Neural cell (in vitro differentiated cells): Measurements from ENCODE around the gene TNFAIP8. TPM values are rescaled to one million over a fixed set of nuclear protein-coding genes. Genes with fewer than 3 reads are reported as not detected.

Experiments used
- H2AFZ ChIP-seq: fragments of 200-600, 300-800 bp; sonication (generic), shearing (Covaris generic); 2 replicates; pipeline ENCODE4 v1.6.0; 2014; ENCODE audit warnings: low read depth, mild to moderate bottlenecking, antibody characterized with exemption, low read length, moderate library complexity
- H3F3A ChIP-seq: fragments of 200-600 bp; shearing (Covaris generic); 2 replicates; pipeline ENCODE4 v1.6.1; 2016; ENCODE audit warnings: mild to moderate bottlenecking, moderate library complexity, mixed read lengths, antibody characterized with exemption, low read length; ENCODE audit not compliant: insufficient read depth, poor library complexity, severe bottlenecking
- H3K27ac ChIP-seq: fragments of 200-600, 300-800 bp; sonication (generic), shearing (Covaris generic); 2 replicates; pipeline ENCODE4 v1.5.1; 2014; ENCODE audit warnings: mild to moderate bottlenecking, low read length, moderate library complexity
- H3K27me3 ChIP-seq: fragments of 300-800, 200-600 bp; sonication (generic), shearing (Covaris generic); 2 replicates; pipeline ENCODE4 v1.6.0; 2014; ENCODE audit warnings: mild to moderate bottlenecking, low read depth, low read length, moderate library complexity; ENCODE audit not compliant: insufficient read depth
- H3K36me3 ChIP-seq: fragments of 300-800, 200-600 bp; sonication (generic), shearing (Covaris generic); 2 replicates; pipeline ENCODE4 v1.5.1; 2014; ENCODE audit warnings: mild to moderate bottlenecking, antibody characterized with exemption, low read length, moderate library complexity; ENCODE audit not compliant: insufficient read depth
- H3K4me2 ChIP-seq: fragments of 300-800, 200-600 bp; sonication (generic), shearing (Covaris generic); 2 replicates; pipeline ENCODE4 v1.6.0; 2014; ENCODE audit warnings: mild to moderate bottlenecking, low read length
- H3K4me3 ChIP-seq: fragments of 300-800, 200-600 bp; sonication (generic), shearing (Covaris generic); 2 replicates; pipeline ENCODE4 v1.5.1; 2014; ENCODE audit warnings: mild to moderate bottlenecking, low read length, moderate library complexity
- H3K79me2 ChIP-seq: fragments of 200-600 bp; shearing (Covaris generic); replicated peaks from 2 replicates; pipeline ENCODE4 v1.6.0; 2014; ENCODE audit warnings: mild to moderate bottlenecking, low read length, moderate library complexity; ENCODE audit not compliant: insufficient read depth
- H3K9ac ChIP-seq: fragments of 300-800, 200-600 bp; sonication (generic), shearing (Covaris generic); 2 replicates; pipeline ENCODE4 v1.6.1; 2016; ENCODE audit warnings: mild to moderate bottlenecking, low read length, mixed read lengths
- H3K9me2 ChIP-seq: fragments of 200-600 bp; shearing (Covaris generic); 2 replicates; pipeline ENCODE4 v1.6.1; 2016; ENCODE audit warnings: mild to moderate bottlenecking, low read length, mixed read lengths; ENCODE audit not compliant: insufficient read depth
- H3K9me3 ChIP-seq: fragments of 200-600, 300-800 bp; sonication (generic), shearing (Covaris generic); 2 replicates; pipeline ENCODE4 v1.6.1; 2016; ENCODE audit warnings: mild to moderate bottlenecking, mixed run types, low read length, moderate library complexity, mixed read lengths
- H4K20me1 ChIP-seq: fragments of 200-600 bp; shearing (Covaris generic); 2 replicates; pipeline ENCODE4 v1.6.1; 2016; ENCODE audit warnings: mild to moderate bottlenecking, mixed run types; ENCODE audit not compliant: insufficient read depth
- CTCF ChIP-seq: fragments of 450-650 bp; IDR thresholded peaks from 2 replicates; pipeline ENCODE4 v1.5.1; 2014; ENCODE audit warnings: antibody characterized with exemption, mild to moderate bottlenecking, moderate library complexity; ENCODE audit not compliant: poor library complexity, severe bottlenecking
- EP300 ChIP-seq: fragments of 450-650 bp; conservative IDR thresholded peaks from 2 replicates; pipeline ENCODE4 v1.6.1; 2014; ENCODE audit warnings: antibody characterized with exemption, mild to moderate bottlenecking, moderate library complexity; ENCODE audit not compliant: poor library complexity, severe bottlenecking
- EZH2 ChIP-seq: fragments of 200-600, 300-800 bp; shearing (Covaris generic), sonication (generic); IDR thresholded peaks from 2 replicates; pipeline ENCODE4 v1.6.1; 2014; ENCODE audit warnings: antibody characterized with exemption, low read length, borderline replicate concordance, mild to moderate bottlenecking; ENCODE audit not compliant: insufficient read depth, poor library complexity, severe bottlenecking
- MXI1 ChIP-seq: fragments of 450-650 bp; conservative IDR thresholded peaks from 2 replicates; pipeline ENCODE4 v1.6.1; 2014; ENCODE audit warnings: antibody characterized with exemption, mild to moderate bottlenecking; ENCODE audit not compliant: poor library complexity, severe bottlenecking
- POLR2AphosphoS5 ChIP-seq: IDR thresholded peaks from 2 replicates; pipeline ENCODE4 v1.6.1; 2012
- RAD21 ChIP-seq: fragments of 450-650 bp; conservative IDR thresholded peaks from 2 replicates; pipeline ENCODE4 v1.6.1; 2014; ENCODE audit warnings: antibody characterized with exemption, mild to moderate bottlenecking, moderate library complexity
- REST ChIP-seq: IDR thresholded peaks from 2 replicates; pipeline ENCODE4 v1.6.1; 2012; ENCODE audit warnings: borderline replicate concordance
- SMC3 ChIP-seq: fragments of 450-650 bp; conservative IDR thresholded peaks from 2 replicates; pipeline ENCODE4 v1.6.1; 2014; ENCODE audit warnings: antibody characterized with exemption, mild to moderate bottlenecking, moderate library complexity; ENCODE audit not compliant: poor library complexity
- TAF1 ChIP-seq: IDR thresholded peaks from 2 replicates; pipeline ENCODE4 v1.6.1; 2012; ENCODE audit warnings: low read depth
- polyA plus RNA-seq: library from polyadenylated mRNA; depleted of rRNA; stranded (reverse); fragments of >200 nt; gene quantifications from 2 replicates; pipeline ENCODE4 v1.2.3, GENCODE V29; 2014

Gene TNFAIP8
- polyA plus RNA-seq, 1 donor from 2014 or later: 0.26 TPM

- Histone ChIP-seq H3K9me2 (no peaks in the 10 kb centered on the region), H2AFZ (no peak overlapping the region), H3K4me2 (no peak overlapping the region), H3F3A (no peaks in the 10 kb centered on the region), H3K4me3 (no peak overlapping the region), H3K9ac (no peak overlapping the region), H3K27me3 (peaks cover 34% of the 10 kb centered on the region), H3K36me3 (no peaks in the 10 kb centered on the region), H3K79me2 (no peaks in the 10 kb centered on the region), H4K20me1 (no peaks in the 10 kb centered on the region), H3K27ac (no peak overlapping the region), H3K9me3 (no peaks in the 10 kb centered on the region)
- TF ChIP-seq EP300 (no peak), TAF1 (no peak), SMC3 (no peak), RAD21 (no peak), CTCF (no peak), MXI1 (no peak), EZH2 (no peak), REST (no peak), POLR2AphosphoS5 (no peak)
These were observed 2.7 kb downstream of the TNFAIP8 start for GRCh38 chr5:119358530-119358900.

- Histone ChIP-seq H3K79me2 (no peaks in the 10 kb centered on the region), H3K9me2 (no peaks in the 10 kb centered on the region), H3F3A (no peaks in the 10 kb centered on the region), H3K27me3 (peaks cover 34% of the 10 kb centered on the region), H3K9ac (no peak overlapping the region), H3K4me3 (no peak overlapping the region), H3K36me3 (no peaks in the 10 kb centered on the region), H3K9me3 (no peaks in the 10 kb centered on the region), H3K27ac (no peak overlapping the region), H4K20me1 (no peaks in the 10 kb centered on the region), H3K4me2 (no peak overlapping the region), H2AFZ (no peak overlapping the region)
- no peak for TF ChIP-seq MXI1
These were observed 3.2 kb downstream of the TNFAIP8 start for GRCh38 chr5:119358901-119359603.
